ENCODE results near the gene MADCAM1. TPM values are rescaled to one million over a fixed set of nuclear protein-coding genes. Genes with fewer than 3 reads are reported as not detected.

MADCAM1 gene
- total and polyA plus RNA-seq, 4 donors: 0.24 to 4.4 (median 0.61) TPM

DNA sequence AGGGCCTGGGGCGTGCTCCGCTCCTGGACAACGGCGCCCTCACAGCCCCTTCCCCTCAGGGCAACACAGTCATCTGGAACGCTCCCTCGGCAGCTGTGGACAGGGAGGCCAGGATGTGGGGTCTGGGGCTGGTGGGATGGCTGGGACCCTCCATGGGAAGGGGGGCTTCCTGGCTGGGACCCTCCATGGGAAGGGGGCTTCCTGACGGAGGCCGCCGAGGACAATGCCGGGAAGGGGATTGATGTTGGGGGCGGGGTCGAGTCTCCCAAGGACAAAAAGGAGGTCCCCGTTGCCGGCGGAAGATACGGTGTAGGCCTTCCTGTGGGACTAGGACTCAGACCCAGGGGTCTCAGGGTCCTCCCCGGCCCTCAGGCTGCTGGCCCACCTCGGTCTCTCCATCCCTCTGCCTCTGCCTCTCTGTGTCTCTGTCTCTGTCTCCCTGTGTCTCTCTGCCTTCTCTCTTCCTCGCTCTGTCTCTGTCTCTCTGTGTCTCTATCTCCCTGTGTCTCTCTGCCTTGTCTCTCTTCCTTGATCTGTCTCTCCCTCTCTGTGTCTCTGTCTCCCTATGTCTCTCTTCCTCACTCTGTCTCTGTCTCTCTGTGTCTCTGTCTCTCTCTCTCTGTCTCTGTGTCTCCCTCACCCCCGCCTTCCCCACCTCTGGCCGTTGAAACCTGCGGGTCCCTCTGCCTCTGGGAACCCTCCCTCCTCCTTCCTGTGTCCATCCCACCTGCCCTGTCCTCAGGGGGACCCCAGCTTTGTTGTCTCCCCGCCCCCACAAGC lies 2.7 kb upstream of the MADCAM1 start:
- WGBS, 2 donors: 53 to 63% methylated on average over 23 of the region's 23 CpGs
- H3K9ac ChIP-seq (ENCODE audit: insufficient read depth in 1 of 2, low read length in 2 of 2): no peak overlapping the region
- H3K36me3 ChIP-seq (ENCODE audit: control insufficient read depth in 4 of 4, insufficient read depth in 4 of 4, low read length in 4 of 4): no peaks in the 10 kb centered on the region
- TF ChIP-seq CTCF (IDR thresholded peaks at IDR 0.05; ENCODE audit: control extremely low read depth, extremely low read depth): no peak
- peaks cover 0 to 11% (median 0%) of the 10 kb centered on the region in 5 donors for H3K4me1 ChIP-seq (ENCODE audit: control insufficient read depth in 5 of 5, insufficient read depth in 5 of 5, low read length in 5 of 5)
- ATAC-seq (ENCODE audit: insufficient read depth, low FRiP score) (no peak), DNase-seq (peak in 1 of 3 donors; percentile 40)
- no peak overlapping the region for H3K27ac ChIP-seq (ENCODE audit: low read depth in 1 of 2, low read length in 1 of 2)
- peaks cover 0 to 15% (median 4%) of the 10 kb centered on the region in 3 donors for H3K27me3 ChIP-seq (ENCODE audit: control insufficient read depth in 3 of 3, insufficient read depth in 3 of 3, low read length in 2 of 3)
- no peak overlapping the region for H3K4me3 ChIP-seq
- peaks cover 0 to 3% (median 0%) of the 10 kb centered on the region in 4 donors for H3K9me3 ChIP-seq (ENCODE audit: control insufficient read depth in 4 of 4, insufficient read depth in 3 of 4, low read length in 3 of 4)

- Histone ChIP-seq H3K9ac (ENCODE audit: insufficient read depth in 1 of 2, low read length in 2 of 2) (no peak overlapping the region), H3K36me3 (ENCODE audit: control insufficient read depth in 4 of 4, insufficient read depth in 4 of 4, low read length in 4 of 4) (no peaks in the 10 kb centered on the region), H3K4me3 (no peak overlapping the region), H3K27me3 (ENCODE audit: control insufficient read depth in 3 of 3, insufficient read depth in 3 of 3, low read length in 2 of 3) (peaks cover 0 to 23% (median 10%) of the 10 kb centered on the region in 3 donors), H3K27ac (ENCODE audit: low read depth in 1 of 2, low read length in 1 of 2) (no peak overlapping the region), H3K4me1 (ENCODE audit: control insufficient read depth in 5 of 5, insufficient read depth in 5 of 5, low read length in 5 of 5) (peaks cover 0 to 11% (median 0%) of the 10 kb centered on the region in 5 donors), H3K9me3 (ENCODE audit: control insufficient read depth in 4 of 4, insufficient read depth in 3 of 4, low read length in 3 of 4) (peaks cover 0 to 3% (median 0%) of the 10 kb centered on the region in 4 donors)
- no peak for ATAC-seq (ENCODE audit: insufficient read depth, low FRiP score)
- peak in 2 of 3 donors; percentile 28 to 47 for DNase-seq
- no peak for TF ChIP-seq CTCF (IDR thresholded peaks at IDR 0.05; ENCODE audit: control extremely low read depth, extremely low read depth)
- WGBS, 2 donors: 43 to 47% methylated on average over 21 to 22 of the region's 22 CpGs
Observed at GRCh38 chr19:494171-495080, 1.9 kb upstream of the MADCAM1 start.

GRCh38 chr19:495081-495401 lies 1.2 kb upstream of the MADCAM1 start:
- H3K9ac ChIP-seq (ENCODE audit: insufficient read depth in 1 of 2, low read length in 2 of 2): no peak overlapping the region
- 55 to 66% methylated on average over 10 of the region's 10 CpGs for WGBS, 2 donors
- no peaks in the 10 kb centered on the region for H3K36me3 ChIP-seq (ENCODE audit: control insufficient read depth in 4 of 4, insufficient read depth in 4 of 4, low read length in 4 of 4)
- DNase-seq: no peak
- peaks cover 0 to 28% (median 12%) of the 10 kb centered on the region in 3 donors for H3K27me3 ChIP-seq (ENCODE audit: control insufficient read depth in 3 of 3, insufficient read depth in 3 of 3, low read length in 2 of 3)
- ATAC-seq (ENCODE audit: insufficient read depth, low FRiP score): no peak
- no peak for TF ChIP-seq CTCF (IDR thresholded peaks at IDR 0.05; ENCODE audit: control extremely low read depth, extremely low read depth)
- no peak overlapping the region for H3K27ac ChIP-seq (ENCODE audit: low read depth in 1 of 2, low read length in 1 of 2)
- H3K4me1 ChIP-seq (ENCODE audit: control insufficient read depth in 5 of 5, insufficient read depth in 5 of 5, low read length in 5 of 5): peaks cover 0 to 7% (median 0%) of the 10 kb centered on the region in 5 donors
- H3K4me3 ChIP-seq: no peak overlapping the region
- H3K9me3 ChIP-seq (ENCODE audit: control insufficient read depth in 4 of 4, insufficient read depth in 3 of 4, low read length in 3 of 4): peaks cover 0 to 3% (median 0%) of the 10 kb centered on the region in 4 donors
